Brain pericyte (primary cell): ENCODE measurements around the gene MYOF.
"Not testable (repeated sequence)": the region's sequence is repeated elsewhere in the genome, so short reads cannot be mapped to it uniquely, and the experiment has no call there.

Experiments
- DNase-seq: peaks from one replicate; pipeline ENCODE4 v3.0.0-alpha.2; 2012; ENCODE audit warnings: low read depth, low spot score

Gene MYOF

DNA sequence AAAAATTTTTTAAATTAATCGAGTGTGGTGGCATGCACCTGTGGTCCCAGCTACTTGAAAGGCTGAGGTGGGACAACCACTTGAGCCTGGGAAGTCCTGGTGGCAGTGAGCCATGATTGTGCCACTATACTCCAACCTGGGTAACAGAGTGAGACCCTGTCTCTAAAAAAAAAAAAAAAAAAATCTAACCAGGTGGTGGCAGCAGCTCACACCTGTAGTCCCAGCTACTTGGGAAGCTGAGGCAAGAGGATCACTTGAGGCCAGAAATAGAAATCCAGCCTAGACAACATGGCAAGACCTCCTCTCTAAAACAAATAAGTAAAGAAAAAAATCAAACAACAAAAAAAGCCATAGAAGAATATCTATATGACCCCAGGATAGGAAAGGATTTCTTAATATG lies 3.6 kb upstream of the MYOF start:
- DNase-seq: no peak

DNA sequence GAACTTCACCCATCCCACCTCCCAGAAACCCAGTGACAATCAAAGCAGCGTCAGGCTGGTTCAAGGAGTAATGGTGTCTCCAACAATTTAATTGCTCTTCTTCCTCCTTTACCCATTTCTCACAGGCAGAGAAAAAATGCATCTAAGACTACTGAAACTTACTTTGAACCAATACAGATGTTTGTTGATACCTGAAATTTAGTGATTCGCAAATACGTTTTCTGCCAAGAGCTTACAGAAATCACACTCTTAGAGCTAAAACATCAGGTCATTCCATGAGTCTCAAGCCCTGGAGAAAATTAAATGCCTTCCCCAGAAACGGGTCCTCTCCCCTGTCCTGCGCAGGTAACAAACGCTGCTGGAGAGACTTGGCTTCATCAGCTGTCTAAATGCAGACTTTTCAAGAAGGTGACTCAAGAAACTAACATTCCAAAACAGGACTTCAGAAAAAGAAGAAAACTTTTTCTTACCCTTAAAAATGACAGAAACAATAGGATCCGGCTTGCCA lies 443 bp downstream of the MYOF start:
- no peak for DNase-seq

DNA sequence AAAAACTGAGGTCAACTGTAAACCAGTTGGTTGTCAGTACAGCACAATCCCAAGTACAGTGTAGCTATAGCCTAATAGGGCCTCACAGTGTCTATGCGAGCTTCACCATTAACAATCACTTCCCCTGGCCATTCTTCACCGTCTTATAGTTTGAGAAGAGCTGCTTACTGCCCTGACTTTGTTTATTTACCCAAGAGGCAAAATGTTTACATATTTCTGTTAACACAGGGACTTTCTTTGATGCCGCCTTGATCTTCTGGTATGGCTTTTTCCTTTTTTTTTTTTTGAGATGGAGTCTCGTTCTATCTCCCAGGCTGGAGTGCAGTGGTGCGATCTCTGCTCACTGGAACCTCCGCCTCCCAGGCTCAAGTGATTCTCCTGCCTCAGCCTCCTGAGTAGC lies 3.3 kb downstream of the MYOF start:
- no peak for DNase-seq

DNA sequence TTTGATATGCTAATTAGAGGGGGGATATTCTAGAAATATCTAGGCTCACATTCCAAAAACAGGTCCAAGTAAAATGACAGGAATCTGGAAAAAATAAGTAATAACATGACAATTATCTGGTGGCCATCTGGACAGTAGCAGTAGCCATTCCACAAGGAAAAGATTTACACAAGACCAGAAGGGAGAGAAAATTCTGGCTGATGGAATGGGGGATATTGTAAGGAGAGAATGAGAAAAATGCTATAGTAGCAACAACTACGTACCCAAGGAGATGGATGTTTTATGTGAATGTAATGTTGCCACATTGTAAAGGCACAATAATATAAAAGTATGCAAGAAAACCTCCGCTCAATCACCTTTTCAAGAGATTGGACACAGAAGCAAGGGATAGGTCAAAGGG lies 5.4 kb downstream of the MYOF start:
- no peak for DNase-seq

DNA sequence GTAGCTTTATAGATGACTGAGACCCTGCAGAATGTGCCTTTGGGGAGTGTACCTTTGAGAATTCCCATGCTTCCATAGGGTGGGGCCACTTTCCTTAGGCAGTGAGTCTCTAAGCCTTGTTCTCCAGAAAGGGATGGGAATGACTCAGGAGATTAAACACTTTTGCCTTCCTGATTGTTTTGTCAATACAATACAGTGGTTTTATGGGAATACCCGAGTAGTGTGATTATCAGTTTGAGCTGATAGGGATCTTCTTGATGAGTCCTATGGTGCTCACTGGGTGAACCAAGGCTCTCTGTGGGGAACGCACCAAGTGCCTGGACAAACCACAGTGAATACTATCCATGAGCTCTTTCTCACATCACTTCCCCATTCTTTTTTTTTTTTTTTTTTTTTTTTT lies 6.3 kb downstream of the MYOF start:
- no peak for DNase-seq

DNA sequence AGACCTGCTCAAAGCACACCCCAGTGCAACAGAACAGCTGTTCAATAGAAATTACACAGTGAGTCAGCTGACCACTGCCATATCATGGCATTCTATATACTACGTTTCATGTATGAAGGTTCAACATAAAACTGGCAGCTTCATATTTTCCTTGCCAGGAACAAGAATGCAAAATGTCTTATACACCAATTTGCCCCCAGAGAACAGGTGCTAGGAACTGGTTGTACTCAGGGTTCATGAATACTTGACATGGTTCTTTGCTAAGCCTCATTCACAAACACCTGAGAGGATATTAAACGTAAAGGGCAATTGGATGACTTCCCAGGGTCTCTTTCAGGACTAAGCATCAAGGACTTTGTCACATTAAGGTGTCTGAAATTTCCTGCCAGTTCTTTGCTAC lies 6.9 kb downstream of the MYOF start:
- DNase-seq: no peak

DNA sequence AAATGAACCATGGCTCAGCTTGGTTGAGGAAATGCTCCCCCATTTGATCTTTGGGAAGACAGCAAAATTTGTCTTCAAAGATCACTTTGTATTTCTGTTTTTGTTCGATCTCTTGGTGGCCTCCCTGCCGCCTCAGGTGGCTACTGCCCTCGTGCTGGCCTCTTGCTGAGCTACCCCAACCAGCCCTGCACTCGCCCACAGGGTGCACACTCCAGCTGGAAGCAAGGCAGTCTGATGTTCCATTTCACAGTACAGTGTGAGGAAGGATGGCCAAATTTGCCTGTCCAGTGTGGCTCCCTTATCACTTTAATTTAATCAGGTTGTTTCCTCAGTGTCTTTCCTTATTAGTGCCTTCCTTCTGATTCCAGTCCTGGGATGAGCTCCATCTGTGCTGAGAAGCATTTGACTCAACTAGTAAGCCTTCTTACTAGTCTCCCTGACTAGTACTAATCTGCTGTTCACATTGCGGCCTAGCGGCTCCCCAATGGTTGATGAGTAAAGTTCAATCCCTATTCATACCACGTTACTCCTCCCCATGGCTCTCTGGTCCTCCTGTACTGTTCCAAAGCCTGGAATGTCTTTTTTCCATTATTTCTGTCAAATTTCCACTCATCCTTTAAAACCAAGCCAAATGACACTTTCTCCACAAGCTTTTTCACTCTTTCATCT lies 8.2 kb downstream of the MYOF start:
- no peak for DNase-seq

DNA sequence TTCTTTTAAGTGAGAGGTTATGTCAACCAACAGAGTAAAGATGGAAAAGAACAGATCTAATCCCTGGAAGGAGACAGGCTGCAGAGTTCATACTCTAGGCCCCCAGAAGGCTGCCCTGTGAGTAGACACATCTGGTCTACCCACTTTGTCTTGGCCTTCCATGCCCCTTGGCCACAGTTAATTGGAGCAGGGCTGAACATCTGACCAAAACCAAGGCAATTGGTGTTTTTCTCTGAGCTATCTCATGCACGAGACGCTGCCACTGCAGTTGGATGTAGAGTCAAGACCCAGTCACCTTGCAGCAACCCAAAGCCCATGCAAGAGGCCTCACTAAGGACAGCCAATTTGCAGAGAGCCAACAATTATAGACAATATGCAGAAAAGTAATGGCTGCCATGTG lies 9.0 kb downstream of the MYOF start:
- no peak for DNase-seq

DNA sequence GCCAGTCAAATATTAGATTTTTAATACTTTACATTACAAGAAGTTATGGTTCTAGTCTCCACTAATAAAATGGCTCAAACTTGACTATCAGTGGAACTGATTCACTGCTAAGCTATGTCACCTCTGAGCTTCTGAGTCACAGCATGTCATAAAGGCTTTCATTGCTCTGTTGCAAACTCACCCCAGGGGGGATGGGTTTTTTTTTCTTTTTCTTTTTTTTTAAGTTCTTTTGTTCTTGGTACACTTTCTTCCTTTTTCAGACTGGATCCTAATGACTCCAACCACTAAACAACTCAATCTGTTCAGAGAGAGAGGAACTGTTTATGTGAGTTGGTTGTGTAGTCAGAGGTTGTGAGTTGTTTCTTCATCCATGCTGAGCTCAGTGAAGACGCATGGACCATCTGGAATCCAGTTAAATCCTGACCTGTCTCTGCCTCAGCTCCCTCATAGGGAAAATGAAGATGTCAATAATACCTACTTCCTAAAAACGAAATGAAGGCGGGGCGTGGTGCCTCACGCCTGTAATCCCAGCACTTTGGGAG lies 11.0 kb downstream of the MYOF start:
- peak; percentile 73 for DNase-seq

DNA sequence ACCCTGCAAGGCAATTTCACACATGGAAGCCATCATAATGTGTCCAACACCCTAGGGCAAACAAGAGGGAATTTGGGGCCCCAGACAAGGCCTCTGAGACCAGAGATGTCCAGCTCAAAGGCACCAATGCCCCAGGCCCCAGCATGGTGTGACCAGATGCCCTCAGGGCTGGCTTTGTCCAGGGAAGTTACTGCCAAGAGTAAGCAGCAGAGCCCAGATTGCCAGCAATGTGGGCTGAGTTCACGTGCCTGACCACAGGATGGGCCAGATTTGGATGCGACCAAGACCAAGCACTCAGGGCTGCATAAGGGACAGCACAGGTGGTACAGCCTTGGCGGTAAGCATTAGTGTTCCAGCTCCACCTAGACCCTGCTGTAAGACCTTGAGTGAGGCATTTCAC lies 12.7 kb downstream of the MYOF start:
- DNase-seq: no peak

DNA sequence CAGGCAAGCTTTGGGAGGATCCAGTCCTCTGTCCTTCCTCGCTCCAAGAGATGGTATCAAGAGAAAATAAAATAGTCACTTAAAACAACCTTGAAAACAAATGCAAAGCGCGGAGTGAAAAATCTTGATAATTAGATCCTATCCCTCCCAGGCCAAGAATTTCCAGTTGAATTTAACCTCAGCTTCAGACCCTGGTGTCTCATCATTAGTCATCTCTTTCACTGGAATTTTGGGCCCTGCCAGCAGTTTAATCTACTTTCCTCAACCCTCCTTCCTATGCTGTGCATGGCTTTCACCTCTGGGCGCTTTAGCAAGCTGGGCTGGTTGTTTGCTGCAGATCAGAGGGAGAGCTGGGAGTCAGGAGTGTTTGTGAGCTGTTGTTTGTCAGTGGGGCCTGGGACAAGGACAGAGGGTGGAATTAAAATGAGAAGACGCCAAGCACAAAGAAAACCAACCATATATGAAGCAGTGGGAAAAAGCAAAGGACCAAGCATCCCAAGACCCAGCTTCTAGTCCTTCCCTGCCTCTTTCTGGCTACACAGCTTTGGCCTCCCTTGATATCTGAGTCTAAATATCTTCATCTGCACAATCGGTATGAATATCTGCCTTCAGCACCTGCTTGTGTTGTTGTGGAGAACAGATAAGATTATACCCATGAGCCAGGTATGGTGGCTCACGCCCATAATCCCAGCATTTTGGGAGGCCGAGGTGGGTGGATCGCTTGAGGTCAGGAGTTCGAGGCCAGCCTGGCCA lies 13.5 kb downstream of the MYOF start:
- no peak for DNase-seq

DNA sequence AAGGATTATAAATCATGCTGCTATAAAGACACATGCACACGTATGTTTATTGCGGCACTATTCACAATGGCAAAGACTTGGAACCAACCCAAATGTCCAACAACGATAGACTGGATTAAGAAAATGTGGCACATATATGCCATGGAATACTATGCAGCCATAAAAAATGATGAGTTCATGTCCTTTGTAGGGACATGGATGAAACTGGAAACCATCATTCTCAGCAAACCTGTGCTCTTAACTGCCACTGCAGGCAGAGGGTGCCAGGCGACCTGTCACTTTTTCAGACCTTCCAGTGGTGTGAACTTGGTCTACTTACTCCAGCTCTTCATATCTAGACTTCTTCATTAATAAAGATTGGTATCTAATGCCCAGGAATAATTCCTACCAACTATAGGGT lies 14.5 kb downstream of the MYOF start:
- DNase-seq: not testable (repeated sequence)

DNA sequence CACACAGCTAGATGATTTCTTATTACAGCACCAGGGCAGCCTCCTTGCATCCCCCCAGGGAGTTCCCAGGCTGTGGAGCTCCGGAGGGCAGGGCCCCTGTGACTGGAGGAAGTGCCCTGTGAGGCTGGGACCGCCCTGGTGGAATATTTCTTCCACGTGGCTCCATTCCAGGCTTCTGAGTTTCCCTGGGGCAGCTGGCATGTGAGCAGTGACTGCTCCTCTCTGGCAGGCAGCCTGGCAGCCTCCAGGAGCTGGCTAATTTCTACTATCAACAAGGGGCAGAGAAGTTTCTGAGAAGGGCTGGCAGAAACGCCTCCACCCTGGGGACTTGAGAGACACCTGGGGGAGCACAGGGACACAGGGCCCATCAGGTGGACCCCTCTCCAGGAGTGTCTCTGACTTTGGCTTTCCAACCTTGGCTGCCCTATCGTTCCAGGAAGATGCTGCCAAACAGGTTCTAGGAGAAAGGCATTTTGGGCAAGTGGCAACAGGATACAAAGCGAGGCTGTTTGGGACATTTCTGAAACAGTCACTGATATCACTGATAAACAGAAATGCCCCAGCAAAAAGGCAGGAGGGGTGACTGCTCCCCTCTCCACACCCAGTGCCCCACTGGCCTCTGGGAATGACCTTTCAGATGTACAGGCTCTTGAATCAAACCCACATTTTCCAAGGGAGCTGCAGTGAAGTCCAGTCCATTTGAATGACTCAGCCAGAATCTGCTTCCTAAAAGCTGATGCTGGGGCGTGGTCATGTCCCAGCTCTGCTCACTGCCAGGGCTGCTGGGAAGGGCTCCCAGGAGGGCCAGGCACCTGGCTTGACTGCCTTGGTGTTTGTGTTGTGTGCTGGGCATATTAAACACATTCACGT lies 16.1 kb downstream of the MYOF start:
- DNase-seq: peak; percentile 73

DNA sequence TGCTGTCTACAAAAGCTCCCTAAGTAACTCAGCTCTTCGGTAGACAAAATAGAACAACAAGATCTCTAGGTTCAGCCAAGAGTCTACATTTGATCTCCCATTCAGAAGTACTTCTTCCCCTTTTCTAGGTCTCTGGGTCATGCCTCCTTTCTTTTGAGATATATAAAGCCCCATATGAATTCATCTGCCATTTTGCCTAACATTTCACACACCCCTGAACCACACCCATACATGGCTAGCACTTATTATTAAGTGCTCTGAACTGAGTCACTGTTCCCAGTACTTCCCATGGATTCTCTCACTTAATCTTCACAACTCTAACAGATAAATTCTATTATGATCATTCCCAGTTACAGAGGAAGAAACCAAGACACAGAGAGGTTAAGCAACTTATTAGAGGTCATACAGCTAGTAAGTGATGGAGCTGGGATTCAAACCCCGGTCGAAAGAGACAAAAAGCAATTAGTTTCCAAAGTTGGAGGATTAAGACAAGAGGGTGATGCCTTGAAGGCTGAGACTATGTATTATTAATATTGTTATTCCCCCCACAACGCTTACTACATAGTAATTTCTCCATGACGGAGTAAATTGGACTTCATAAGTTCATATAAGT lies 17.3 kb downstream of the MYOF start:
- DNase-seq: no peak

DNA sequence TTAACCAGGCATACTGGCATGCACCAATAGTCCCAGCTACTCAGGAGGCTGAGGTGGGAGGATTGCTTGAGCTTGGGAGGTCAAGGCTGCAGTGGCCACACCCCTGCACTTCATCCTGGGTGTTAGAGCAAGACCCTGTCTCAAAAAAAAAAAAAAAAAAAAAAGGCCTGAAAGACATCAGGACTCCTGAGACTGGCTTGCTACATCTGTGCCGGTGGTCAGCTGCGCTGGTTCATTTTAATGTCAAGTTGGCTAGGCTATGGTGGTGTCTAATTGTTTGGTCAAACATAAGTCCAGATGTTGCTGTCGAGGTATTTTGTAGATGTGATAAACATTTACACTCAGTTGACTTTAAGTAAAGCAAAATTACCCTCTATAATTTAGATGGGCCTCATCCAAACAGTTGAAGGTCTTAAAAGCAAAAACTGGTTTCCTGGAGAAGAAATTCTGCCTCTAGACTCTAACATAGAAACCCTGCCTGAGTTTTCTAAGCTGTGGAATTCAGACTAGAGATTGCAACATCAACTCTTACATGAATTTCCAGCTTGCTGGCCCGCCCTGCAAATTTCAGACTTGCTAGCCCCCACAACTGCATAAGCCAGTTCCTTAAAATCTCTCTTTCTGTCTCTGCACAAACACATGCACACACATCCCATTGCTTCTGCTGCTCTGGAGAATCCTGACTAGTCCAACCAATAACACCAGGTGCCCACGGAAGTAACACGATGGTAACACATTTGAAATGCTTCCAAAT lies 18.2 kb downstream of the MYOF start:
- no peak for DNase-seq

DNA sequence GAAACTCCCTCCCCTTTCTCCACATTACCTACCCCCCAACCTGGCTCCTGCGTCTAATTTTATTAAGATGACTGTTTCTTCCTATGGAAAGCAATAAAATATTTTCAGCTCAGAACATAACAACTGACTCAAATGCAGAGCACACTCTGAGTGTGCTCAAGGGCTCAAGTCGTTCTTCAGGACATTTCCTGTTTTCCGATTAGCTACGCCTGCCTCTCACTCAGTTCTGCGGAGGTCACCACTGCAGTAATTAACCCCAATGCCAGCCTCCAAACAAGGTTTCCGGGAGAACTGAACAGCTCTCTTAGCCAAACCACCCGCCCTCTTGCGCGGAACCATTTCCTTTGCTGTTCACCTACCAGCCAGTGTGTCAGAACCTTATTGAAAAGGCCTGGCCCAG lies 19.3 kb downstream of the MYOF start:
- no peak for DNase-seq

DNA sequence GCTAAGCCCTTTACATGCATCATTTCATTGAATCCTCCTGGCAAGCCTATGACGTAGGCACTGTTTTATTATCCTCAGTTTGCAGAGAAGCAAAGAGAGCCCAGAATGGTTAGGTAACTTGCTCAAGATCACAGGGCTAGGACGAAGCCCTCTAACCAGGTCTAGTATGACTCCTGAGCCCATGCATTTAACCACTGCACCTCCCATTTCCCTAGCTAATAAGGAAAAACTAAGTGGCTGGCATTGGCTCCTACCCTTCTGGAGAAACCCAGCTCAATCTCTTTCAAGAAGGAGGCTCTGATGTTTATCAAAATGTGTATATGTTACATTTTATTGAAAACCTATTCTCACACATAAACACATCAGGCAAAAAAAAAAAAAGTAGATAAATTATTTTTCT lies 19.8 kb downstream of the MYOF start:
- no peak for DNase-seq

DNA sequence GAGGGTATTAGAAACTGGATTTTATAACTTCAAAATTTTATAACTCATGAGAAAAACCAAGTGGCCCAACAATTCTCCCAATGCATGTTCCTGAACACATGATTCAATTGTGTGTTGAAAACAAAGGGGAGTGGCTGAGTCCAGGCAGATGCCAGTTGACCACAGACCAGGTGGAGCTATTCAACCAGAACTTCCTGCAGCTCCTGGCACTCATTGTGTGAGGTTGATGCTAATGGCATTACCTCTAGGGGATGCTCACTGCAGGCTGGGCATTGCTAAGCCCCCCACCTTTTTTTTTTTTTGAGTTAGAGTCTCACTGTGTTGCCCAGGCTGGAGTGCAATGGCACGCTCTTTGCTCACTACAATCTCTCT lies 20.3 kb downstream of the MYOF start:
- DNase-seq: no peak

DNA sequence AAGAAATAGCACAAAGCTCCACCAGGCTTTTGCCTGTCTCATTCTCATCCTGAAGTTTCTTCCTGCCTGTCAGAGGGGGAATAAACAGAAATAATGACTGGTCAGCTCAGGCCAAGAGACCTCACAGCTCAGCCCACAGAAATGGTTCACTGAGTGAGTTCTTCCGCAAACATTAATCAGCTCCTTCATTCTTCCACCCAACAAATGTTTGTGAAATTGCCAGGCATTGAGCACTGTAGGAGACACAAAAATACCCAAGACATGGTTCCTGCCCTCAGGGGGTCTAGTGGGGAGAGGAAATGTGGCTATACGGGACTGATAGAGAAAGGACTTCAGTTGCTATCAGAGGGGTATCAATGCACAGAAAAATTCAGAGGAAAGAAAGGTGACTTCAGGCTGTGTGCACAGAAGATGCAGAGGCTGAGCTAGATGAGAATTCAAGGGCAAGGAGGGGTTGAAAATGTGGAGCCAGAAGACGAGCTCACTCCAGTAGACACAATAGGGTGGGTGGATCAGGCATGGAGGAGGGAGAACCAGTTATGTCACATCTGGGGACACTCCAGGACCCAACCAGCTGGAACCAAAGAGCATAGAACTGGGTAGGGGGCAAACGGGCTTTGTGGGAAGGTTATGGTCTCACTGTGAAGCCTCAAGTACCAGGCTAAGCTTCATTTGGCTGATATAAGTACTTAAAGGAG lies 20.9 kb downstream of the MYOF start:
- no peak for DNase-seq

DNA sequence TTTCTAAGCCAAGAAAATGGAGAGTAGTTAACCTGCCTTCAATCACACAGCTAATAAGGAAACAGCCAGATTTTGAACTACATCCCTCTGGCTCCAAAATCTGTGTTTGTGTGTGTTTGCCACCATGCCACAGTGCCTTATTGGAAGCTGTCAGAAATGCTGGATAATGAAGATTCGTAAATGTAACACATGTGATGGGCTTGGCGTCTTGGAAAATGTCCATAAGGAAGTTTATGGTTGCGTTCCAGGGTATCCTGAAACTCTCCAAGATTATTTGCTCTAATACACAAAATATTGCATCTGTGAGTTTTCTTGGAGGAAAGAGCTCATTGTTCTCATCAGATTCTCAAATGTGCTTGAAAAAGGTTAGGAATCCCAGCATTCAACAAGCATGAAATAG lies 22.7 kb downstream of the MYOF start:
- no peak for DNase-seq
